Skeletal muscle tissue (tissue), 4 donors: Measurements from ENCODE around the gene TMEM217. TPM values are rescaled to one million over a fixed set of nuclear protein-coding genes. Genes with fewer than 3 reads are reported as not detected.

Experiments
- H3K27ac ChIP-seq: one replicate; pipeline ENCODE4 v1.7.0; 2013; ENCODE audit warnings: mild to moderate bottlenecking, low read depth, low read length, inconsistent platforms
- H3K27me3 ChIP-seq, 3 donors: one replicate each; pipeline ENCODE4 v1.7.0; 2013; ENCODE audit warnings: low read length in 3 of 3; ENCODE audit not compliant: control insufficient read depth in 3 of 3, insufficient read depth in 3 of 3
- H3K36me3 ChIP-seq, 3 donors: one replicate each; pipeline ENCODE4 v1.7.0; 2013; ENCODE audit warnings: low read length in 3 of 3; ENCODE audit not compliant: control insufficient read depth in 3 of 3, insufficient read depth in 3 of 3
- H3K4me1 ChIP-seq, 3 donors: one replicate each; pipeline ENCODE4 v1.7.0; 2013; ENCODE audit warnings: low read length in 3 of 3, mild to moderate bottlenecking in 3 of 3; ENCODE audit not compliant: control insufficient read depth in 3 of 3, insufficient read depth in 3 of 3
- H3K4me3 ChIP-seq, 3 donors: one replicate each; pipeline ENCODE4 v1.7.0; 2013; ENCODE audit warnings: low read length in 3 of 3
- H3K9ac ChIP-seq, 3 donors: one replicate each; pipeline ENCODE4 v1.7.0; 2013; ENCODE audit warnings: low read length in 3 of 3, mild to moderate bottlenecking in 3 of 3, moderate library complexity in 2 of 3, low read depth in 1 of 3
- H3K9me3 ChIP-seq, 3 donors: one replicate each; pipeline ENCODE4 v1.7.0; 2013; ENCODE audit warnings: low read length in 3 of 3; ENCODE audit not compliant: control insufficient read depth in 3 of 3
- total RNA-seq: library from RNA; depleted of rRNA; stranded (reverse); fragments of >200 nt; gene quantifications from one replicate; pipeline ENCODE4 v1.2.3, GENCODE V29; 2014
- donor health status: Osteomylitis.

TMEM217 gene
- total RNA-seq, 1 donor from 2014 or later = under 0.01 TPM

GRCh38 chr6:37282371-37282770 lies 24.4 kb upstream of the TMEM217 start:
- H3K27ac ChIP-seq = no peak overlapping the region
- peaks cover 47 to 69% (median 65%) of the 10 kb centered on the region in 3 donors for H3K4me1 ChIP-seq

GRCh38 chr6:37280162-37280887 lies 22.4 kb upstream of the TMEM217 start:
- no peaks in the 10 kb centered on the region for H3K27me3 ChIP-seq
- H3K36me3 ChIP-seq = peaks cover 5 to 17% (median 6%) of the 10 kb centered on the region in 3 donors
- no peaks in the 10 kb centered on the region for H3K9me3 ChIP-seq
- H3K9ac ChIP-seq = peak overlapping the region in 2 of 3 donors; percentile 58 to 63
- peak overlapping the region in 2 of 3 donors; percentile 6 to 35 for H3K4me3 ChIP-seq
- peak overlapping the region; percentile 92 for H3K27ac ChIP-seq
- H3K4me1 ChIP-seq = peaks cover 47 to 71% (median 67%) of the 10 kb centered on the region in 3 donors

More at GRCh38 chr6:37282371-37282770, 24.4 kb upstream of the TMEM217 start:
- H3K4me3 ChIP-seq = no peak overlapping the region
- no peaks in the 10 kb centered on the region for H3K27me3 ChIP-seq
- H3K36me3 ChIP-seq = peaks cover 9 to 24% (median 15%) of the 10 kb centered on the region in 3 donors
- H3K9ac ChIP-seq = peak overlapping the region in 1 of 3 donors; percentile 26
- no peaks in the 10 kb centered on the region for H3K9me3 ChIP-seq

GRCh38 chr6:37279366-37280134 lies 21.6 kb upstream of the TMEM217 start:
- peak overlapping the region; percentile 92 for H3K27ac ChIP-seq
- H3K9me3 ChIP-seq = no peaks in the 10 kb centered on the region
- H3K27me3 ChIP-seq = no peaks in the 10 kb centered on the region
- peak overlapping the region in 2 of 3 donors; percentile 58 to 63 for H3K9ac ChIP-seq
- H3K4me3 ChIP-seq = peak overlapping the region in 2 of 3 donors; percentile 6 to 46
- H3K4me1 ChIP-seq = peaks cover 41 to 69% (median 64%) of the 10 kb centered on the region in 3 donors
- peaks cover 0 to 12% (median under 1%) of the 10 kb centered on the region in 3 donors for H3K36me3 ChIP-seq

- H3K9ac ChIP-seq = no peak overlapping the region
- no peak overlapping the region for H3K27ac ChIP-seq
- H3K36me3 ChIP-seq = peaks cover 0 to 1% (median 0%) of the 10 kb centered on the region in 3 donors
- no peak overlapping the region for H3K4me3 ChIP-seq
- H3K27me3 ChIP-seq = no peaks in the 10 kb centered on the region
- peaks cover 23 to 43% (median 40%) of the 10 kb centered on the region in 3 donors for H3K4me1 ChIP-seq
- no peaks in the 10 kb centered on the region for H3K9me3 ChIP-seq
Observed at GRCh38 chr6:37277001-37277409, 19.1 kb upstream of the TMEM217 start.

- Histone ChIP-seq H3K27ac (no peak overlapping the region), H3K9ac (no peak overlapping the region), H3K36me3 (no peaks in the 10 kb centered on the region), H3K27me3 (no peaks in the 10 kb centered on the region), H3K9me3 (no peaks in the 10 kb centered on the region), H3K4me1 (peaks cover 14 to 32% (median 29%) of the 10 kb centered on the region in 3 donors), H3K4me3 (no peak overlapping the region)
Observed at GRCh38 chr6:37275350-37275749, 17.4 kb upstream of the TMEM217 start.

GRCh38 chr6:37273690-37274089 lies 15.7 kb upstream of the TMEM217 start:
- Histone ChIP-seq H3K4me3 (no peak overlapping the region), H3K9ac (no peak overlapping the region), H3K27ac (no peak overlapping the region), H3K9me3 (no peaks in the 10 kb centered on the region), H3K36me3 (peaks cover 0 to 7% (median 0%) of the 10 kb centered on the region in 3 donors), H3K27me3 (no peaks in the 10 kb centered on the region), H3K4me1 (peaks cover 3 to 16% (median 13%) of the 10 kb centered on the region in 3 donors)

GRCh38 chr6:37272834-37273566 lies 15.1 kb upstream of the TMEM217 start:
- peaks cover 3 to 11% (median 8%) of the 10 kb centered on the region in 3 donors for H3K4me1 ChIP-seq
- peaks cover 0 to 7% (median 0%) of the 10 kb centered on the region in 3 donors for H3K36me3 ChIP-seq
- no peak overlapping the region for H3K4me3 ChIP-seq
- H3K9ac ChIP-seq = no peak overlapping the region
- no peak overlapping the region for H3K27ac ChIP-seq
- H3K27me3 ChIP-seq = no peaks in the 10 kb centered on the region
- no peaks in the 10 kb centered on the region for H3K9me3 ChIP-seq

GRCh38 chr6:37269105-37269504 lies 11.2 kb upstream of the TMEM217 start:
- Histone ChIP-seq H3K27ac (no peak overlapping the region), H3K4me1 (peaks cover 3 to 13% (median 11%) of the 10 kb centered on the region in 3 donors), H3K4me3 (no peak overlapping the region), H3K36me3 (peaks cover 0 to 7% (median 0%) of the 10 kb centered on the region in 3 donors), H3K9me3 (no peaks in the 10 kb centered on the region), H3K9ac (no peak overlapping the region), H3K27me3 (no peaks in the 10 kb centered on the region)

- Histone ChIP-seq H3K4me3 (no peak overlapping the region), H3K36me3 (peaks cover 0 to 7% (median 0%) of the 10 kb centered on the region in 3 donors), H3K9ac (no peak overlapping the region), H3K27ac (no peak overlapping the region), H3K9me3 (no peaks in the 10 kb centered on the region), H3K27me3 (no peaks in the 10 kb centered on the region), H3K4me1 (peaks cover 0 to 12% (median 10%) of the 10 kb centered on the region in 3 donors)
Observed at GRCh38 chr6:37265860-37266259, 7.9 kb upstream of the TMEM217 start.
